Gastroesophageal sphincter (tissue), 4 donors: Measurements from ENCODE around the gene UXT. TPM values are rescaled to one million over a fixed set of nuclear protein-coding genes. Genes with fewer than 3 reads are reported as not detected.

Experiments used
- ATAC-seq: fragments of 150-250 bp; one replicate; pipeline ENCODE4 v1.9.1; 2016; ENCODE audit warnings: mild to moderate bottlenecking, moderate library complexity
- H3K27ac ChIP-seq, 4 donors: fragments of 200-600 bp; sonication (generic) in 3 of 4; 1 replicate in 3 of 4; 2 replicates in 1 of 4; pipeline ENCODE4 v1.5.1; 2016 to 2019
- H3K27me3 ChIP-seq: fragments of 200-600 bp; sonication (generic); one replicate; pipeline ENCODE4 v1.5.1; 2019
- H3K36me3 ChIP-seq, 2 donors: fragments of 200-600 bp; sonication (generic); one replicate each; pipeline ENCODE4 v1.5.1; 2019; ENCODE audit warnings: control low read depth in 1 of 2
- H3K4me1 ChIP-seq, 3 donors: fragments of 200-600 bp; sonication (generic); 1 replicate in 2 of 3; 2 replicates in 1 of 3; pipeline ENCODE4 v1.5.1; 2016 to 2019; ENCODE audit warnings: control low read depth in 2 of 3
- H3K4me3 ChIP-seq, 2 donors: fragments of 200-600 bp; sonication (generic); one replicate each; pipeline ENCODE4 v1.5.1; 2019; ENCODE audit warnings: mild to moderate bottlenecking in 1 of 2, moderate library complexity in 1 of 2
- H3K9me3 ChIP-seq, 3 donors: fragments of 200-600 bp; sonication (generic); one replicate each; pipeline ENCODE4 v1.5.1; 2017 to 2019; ENCODE audit warnings: control low read depth in 2 of 3
- EP300 ChIP-seq: sonication (generic); formaldehyde crosslinking; IDR thresholded peaks from one replicate; pipeline ENCODE4 v1.6.1; 2017; ENCODE audit warnings: antibody characterized with exemption, mild to moderate bottlenecking
- POLR2A ChIP-seq, 2 donors: fragments of 450-650 bp; IDR thresholded peaks; one replicate each; pipeline ENCODE4 v1.6.1; 2017; ENCODE audit warnings: antibody characterized with exemption in 2 of 2, mild to moderate bottlenecking in 2 of 2, moderate library complexity in 1 of 2
- POLR2AphosphoS5 ChIP-seq: sonication (generic); formaldehyde crosslinking; IDR thresholded peaks from one replicate; pipeline ENCODE4 v1.6.1; 2017; ENCODE audit warnings: antibody characterized with exemption
- WGBS, 2 donors: methylation state at CpG; one replicate each; pipeline ENCODE4 v1.1.5; 2018; ENCODE audit warnings: low coverage in 1 of 2; 5-methylcytosine and 5-hydroxymethylcytosine counted together
- total RNA-seq, 4 donors: library from RNA; depleted of rRNA; stranded (reverse); fragments of >200 nt; gene quantifications; one replicate each; pipeline ENCODE4 v1.1.0, GENCODE V29; 2016
- TF ChIP-seq, protein P1 (sequence below), 4 experiments: fragments of 200-600 bp in 2 of 4; fragments of 450-650 bp in 2 of 4; sonication (generic) in 1 of 4; IDR thresholded peaks; one replicate each; pipeline ENCODE4 v1.5.1; 2017 to 2019; ENCODE audit warnings: antibody characterized with exemption in 4 of 4, mild to moderate bottlenecking in 2 of 4, moderate library complexity in 2 of 4

UXT gene
- total RNA-seq, 4 donors from 2014 or later, result 66.5 to 112 (median 79.1) TPM

DNA sequence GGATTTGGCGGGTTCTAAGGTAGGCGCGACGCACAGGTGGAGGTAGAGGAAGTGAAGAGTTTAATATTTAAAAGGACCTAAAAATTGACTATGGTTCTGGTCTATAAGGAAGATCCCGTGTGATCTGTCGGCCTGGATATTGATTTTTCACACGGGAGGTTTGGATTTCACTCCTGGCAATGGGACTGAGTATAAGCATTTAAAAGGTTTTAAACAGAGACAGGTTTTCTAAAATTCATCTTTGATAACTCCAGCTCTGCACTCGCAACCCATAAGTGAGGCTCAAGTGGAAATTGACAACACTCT, 394 bp upstream of the UXT start:
- H3K4me3 ChIP-seq, result peak overlapping the region; percentile 61 to 63
- H3K9me3 ChIP-seq, result no peaks in the 10 kb centered on the region
- TF ChIP-seq EP300 (no peak), POLR2AphosphoS5 (no peak), POLR2A (IDR thresholded peaks at IDR 0.05) (no peak)
- TF ChIP-seq, protein P1, sequence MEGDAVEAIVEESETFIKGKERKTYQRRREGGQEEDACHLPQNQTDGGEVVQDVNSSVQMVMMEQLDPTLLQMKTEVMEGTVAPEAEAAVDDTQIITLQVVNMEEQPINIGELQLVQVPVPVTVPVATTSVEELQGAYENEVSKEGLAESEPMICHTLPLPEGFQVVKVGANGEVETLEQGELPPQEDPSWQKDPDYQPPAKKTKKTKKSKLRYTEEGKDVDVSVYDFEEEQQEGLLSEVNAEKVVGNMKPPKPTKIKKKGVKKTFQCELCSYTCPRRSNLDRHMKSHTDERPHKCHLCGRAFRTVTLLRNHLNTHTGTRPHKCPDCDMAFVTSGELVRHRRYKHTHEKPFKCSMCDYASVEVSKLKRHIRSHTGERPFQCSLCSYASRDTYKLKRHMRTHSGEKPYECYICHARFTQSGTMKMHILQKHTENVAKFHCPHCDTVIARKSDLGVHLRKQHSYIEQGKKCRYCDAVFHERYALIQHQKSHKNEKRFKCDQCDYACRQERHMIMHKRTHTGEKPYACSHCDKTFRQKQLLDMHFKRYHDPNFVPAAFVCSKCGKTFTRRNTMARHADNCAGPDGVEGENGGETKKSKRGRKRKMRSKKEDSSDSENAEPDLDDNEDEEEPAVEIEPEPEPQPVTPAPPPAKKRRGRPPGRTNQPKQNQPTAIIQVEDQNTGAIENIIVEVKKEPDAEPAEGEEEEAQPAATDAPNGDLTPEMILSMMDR (IDR thresholded peaks at IDR 0.05), result no peak
- ATAC-seq, result no peak
- WGBS, 2 donors, result 6 to 23% methylated on average over 7 to 8 of the region's 8 CpGs
- no peaks in the 10 kb centered on the region for H3K27me3 ChIP-seq
- H3K4me1 ChIP-seq, result peaks cover 0 to 6% (median 0%) of the 10 kb centered on the region in 3 donors
- peaks cover 0 to 30% of the 10 kb centered on the region in 2 donors for H3K36me3 ChIP-seq
- peak overlapping the region; percentile 90 to 95 (median 94) for H3K27ac ChIP-seq

DNA sequence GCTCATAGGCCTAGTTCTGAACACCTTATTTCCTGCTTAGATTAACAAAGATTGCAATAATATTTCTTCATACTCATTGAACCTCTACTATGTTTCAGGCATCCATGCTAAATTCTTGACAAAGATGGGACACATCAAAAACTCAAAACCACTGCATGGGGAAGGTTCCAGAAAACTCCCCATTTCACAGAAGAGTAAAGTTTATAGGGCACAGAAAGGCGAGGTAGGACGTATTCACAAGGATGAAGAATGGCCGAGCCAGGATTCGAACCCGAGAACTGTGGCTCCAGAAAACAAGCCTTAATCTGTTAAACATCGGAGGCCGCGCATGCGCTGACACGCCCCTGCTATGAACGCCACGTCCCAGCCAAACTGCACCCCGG, 688 bp downstream of the UXT start:
- Histone ChIP-seq H3K9me3 (no peaks in the 10 kb centered on the region), H3K27ac (peak overlapping the region; percentile 90 to 95 (median 94)), H3K4me1 (peaks cover 0 to 6% (median 0%) of the 10 kb centered on the region in 3 donors), H3K27me3 (no peaks in the 10 kb centered on the region), H3K4me3 (peak overlapping the region; percentile 61 to 63), H3K36me3 (peaks cover 0 to 40% of the 10 kb centered on the region in 2 donors)
- TF ChIP-seq EP300, result no peak
- no peak for TF ChIP-seq POLR2A (IDR thresholded peaks at IDR 0.05)
- no peak for TF ChIP-seq POLR2AphosphoS5
- TF ChIP-seq, protein P1 (IDR thresholded peaks at IDR 0.05), result no peak
- WGBS, 2 donors, result 0 to 22% methylated on average over 5 of the region's 13 CpGs
- no peak for ATAC-seq

- no peaks in the 10 kb centered on the region for H3K9me3 ChIP-seq
- H3K36me3 ChIP-seq, result peaks cover 0 to 36% of the 10 kb centered on the region in 2 donors
- peak overlapping the region; percentile 27 to 74 for H3K4me3 ChIP-seq
- peak in 1 of 2 donors; percentile 12 for TF ChIP-seq POLR2A (IDR thresholded peaks at IDR 0.05)
- TF ChIP-seq, protein P1 (IDR thresholded peaks at IDR 0.05), result no peak
- peaks cover 0 to 26% (median 2%) of the 10 kb centered on the region in 3 donors for H3K4me1 ChIP-seq
- no peak for ATAC-seq
- peak overlapping the region; percentile 58 to 92 (median 85) for H3K27ac ChIP-seq
- WGBS, 2 donors, result 36 to 46% methylated on average over 3 to 8 of the region's 19 CpGs
- H3K27me3 ChIP-seq, result no peaks in the 10 kb centered on the region
These were observed 7.7 kb downstream of the UXT start for GRCh38 chrX:47651043-47651905.

DNA sequence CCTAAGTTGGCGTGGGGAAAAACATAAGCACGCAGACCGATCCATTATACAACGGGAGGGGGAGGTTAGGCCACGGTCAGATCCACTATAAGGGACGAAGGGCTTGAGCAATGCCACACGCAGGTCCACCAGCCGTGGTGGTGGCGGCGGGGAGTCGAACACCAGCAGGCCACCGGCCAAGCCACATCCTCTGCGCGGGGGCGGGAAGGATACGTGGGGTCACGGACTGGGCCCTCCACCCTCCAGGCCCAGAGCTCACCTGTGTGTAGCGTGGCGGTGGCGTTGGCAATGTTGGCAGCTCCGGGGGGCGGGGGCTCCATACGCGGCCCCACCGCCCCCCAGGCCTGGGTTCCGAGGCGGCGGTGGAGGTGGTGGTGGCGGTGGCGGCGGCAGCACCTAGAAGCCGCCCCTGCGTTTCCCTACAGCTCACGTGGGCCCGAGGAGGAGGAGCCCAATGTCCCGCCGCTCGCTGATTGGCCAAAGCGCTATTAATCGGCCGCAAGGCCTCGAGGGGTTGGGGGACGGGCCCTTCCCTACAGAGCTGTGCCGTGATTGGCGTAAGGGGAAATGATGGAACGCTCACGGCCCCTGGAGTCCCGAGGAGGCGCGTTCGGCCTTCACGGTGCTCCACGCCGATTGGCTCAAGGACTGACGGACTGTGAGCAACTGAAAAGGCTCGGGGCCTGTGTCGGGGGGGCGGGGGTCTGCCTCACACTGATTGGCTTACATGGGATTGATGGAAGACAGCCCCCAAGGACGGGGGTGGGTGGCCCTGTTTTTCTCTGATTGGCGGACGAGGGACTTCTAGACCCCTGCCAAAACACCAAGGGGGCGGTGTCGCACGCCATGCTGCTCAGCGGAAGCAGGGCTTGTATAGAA, 8.6 kb downstream of the UXT start, which contains the start of gene ELK1:
ELK1 (minus strand) TSS at position 400 of the 879 bp plus-strand sequence. CDS start 9,122 bp downstream, outside the sequence.
- WGBS, 2 donors, result 0 to 18% methylated on average over 2 to 15 of the region's 65 CpGs
- TF ChIP-seq EP300 (no peak), POLR2AphosphoS5 (peak; percentile 55), POLR2A (IDR thresholded peaks at IDR 0.05) (peak; percentile 52 to 61)
- TF ChIP-seq, protein P1 (IDR thresholded peaks at IDR 0.05), result no peak
- H3K27ac ChIP-seq, result peak within 1 kb of the TSS; percentile 89 to 95 (median 91)

More for the DNA sequence above, 8.6 kb downstream of the UXT start, which contains the start of gene ELK1:
- ATAC-seq, result peak; percentile 97
- Histone ChIP-seq H3K4me3 (peak within 1 kb of the TSS; percentile 74 to 96), H3K4me1 (peaks cover 0 to 26% (median 2%) of the 10 kb centered on the region in 3 donors), H3K36me3 (peaks cover 0 to 27% of the 10 kb centered on the region in 2 donors), H3K27me3 (no peaks in the 10 kb centered on the region), H3K9me3 (no peaks in the 10 kb centered on the region)
